Hematopoietic multipotent progenitor cell treated with erythropoietin and hydrocortisone succinate and interleukin-3 and kit ligand, for 4 days (in vitro differentiated cells): Measurements from ENCODE around the gene STARD6.
"Not testable (repeated sequence)": the region's sequence is repeated elsewhere in the genome, so short reads cannot be mapped to it uniquely, and the experiment has no call there.

Experiments
- DNase-seq: peaks from one replicate; pipeline ENCODE4 v3.0.0-alpha.2; 2015

STARD6 gene

GRCh38 chr18:54357660-54358494, at the start of gene STARD6, which contains the start of gene C18orf54:
STARD6 (minus strand) TSS chr18:54357858; CDS start chr18:54354573, 3,285 bp downstream.
C18orf54 (plus strand) TSS chr18:54357906; CDS start chr18:54360573, 2,667 bp downstream.
- peak; percentile 96 for DNase-seq

DNA sequence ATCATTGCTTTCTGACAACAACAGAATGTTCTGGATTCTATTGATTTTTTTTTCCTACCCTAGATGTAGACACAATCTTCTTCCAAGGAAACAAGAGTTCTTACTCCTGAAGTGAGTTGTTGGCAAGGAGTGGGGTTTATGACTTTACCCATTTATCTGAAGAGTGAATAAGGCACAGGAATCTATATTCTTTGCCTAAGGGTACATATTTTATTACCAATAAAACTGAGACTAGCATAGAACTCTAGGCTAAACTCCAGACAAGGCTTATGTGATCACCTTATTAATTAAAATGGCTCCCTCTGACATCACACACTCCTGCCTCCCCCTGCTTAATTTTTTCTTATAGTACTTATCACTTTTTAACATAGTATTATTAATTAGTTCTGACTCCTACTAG, 47.6 kb upstream of the STARD6 start:
- DNase-seq, result no peak

GRCh38 chr18:54396760-54397159, 39.1 kb upstream of the STARD6 start:
- no peak for DNase-seq

DNA sequence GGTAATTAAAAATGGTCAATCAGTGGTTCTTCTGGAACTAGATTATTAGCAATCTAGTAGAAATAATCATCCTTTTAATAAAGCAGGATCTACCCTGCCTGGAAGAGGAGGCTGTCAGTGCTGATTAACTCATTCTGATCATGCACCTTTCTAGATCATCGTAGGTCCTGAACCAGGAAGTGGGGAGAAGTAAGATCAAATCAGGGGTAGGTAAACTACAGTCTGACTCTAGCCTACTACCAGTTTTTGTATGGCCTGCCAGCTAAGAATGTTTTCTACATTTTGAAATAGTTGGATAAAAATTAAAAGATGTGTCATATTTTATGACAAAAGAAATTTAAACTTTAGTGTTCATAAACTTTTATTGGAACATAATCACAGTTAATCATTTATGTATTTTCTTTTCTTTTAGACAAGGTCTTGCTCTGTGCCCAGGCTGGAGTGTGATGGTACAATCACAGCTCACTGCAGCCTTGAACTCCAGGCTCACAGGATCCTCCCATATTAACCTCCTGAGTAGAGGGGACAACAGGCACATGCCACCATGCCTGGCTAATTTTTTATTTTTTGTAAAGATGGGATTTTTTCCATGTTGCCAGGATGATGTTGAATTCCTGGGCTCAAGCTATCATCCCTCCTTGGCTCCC, 36.1 kb upstream of the STARD6 start:
- no peak for DNase-seq

- DNase-seq, result peak; percentile 89
These were observed 34.9 kb upstream of the STARD6 start for GRCh38 chr18:54392543-54393023.

DNA sequence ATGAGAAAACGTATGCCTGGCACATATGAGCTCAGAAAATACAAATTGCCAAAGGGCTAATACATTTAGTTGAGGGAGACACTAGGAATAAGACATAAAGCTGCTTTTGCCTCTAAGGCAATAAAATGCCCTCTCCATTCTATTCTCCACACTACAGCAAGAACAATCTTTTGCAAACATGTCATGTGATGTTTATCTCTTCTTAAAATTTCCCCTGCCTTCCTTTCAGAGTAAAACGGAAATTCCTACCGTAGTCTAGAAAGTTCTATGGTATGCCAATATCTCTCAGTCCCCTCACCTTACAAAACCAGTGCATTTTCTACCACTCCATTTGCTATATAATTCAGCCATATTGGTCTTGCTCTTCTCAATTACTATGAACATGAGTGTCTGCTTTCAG, 33.2 kb upstream of the STARD6 start:
- no peak for DNase-seq

- DNase-seq, result no peak
These were observed 31.5 kb upstream of the STARD6 start for GRCh38 chr18:54389143-54389505.

DNA sequence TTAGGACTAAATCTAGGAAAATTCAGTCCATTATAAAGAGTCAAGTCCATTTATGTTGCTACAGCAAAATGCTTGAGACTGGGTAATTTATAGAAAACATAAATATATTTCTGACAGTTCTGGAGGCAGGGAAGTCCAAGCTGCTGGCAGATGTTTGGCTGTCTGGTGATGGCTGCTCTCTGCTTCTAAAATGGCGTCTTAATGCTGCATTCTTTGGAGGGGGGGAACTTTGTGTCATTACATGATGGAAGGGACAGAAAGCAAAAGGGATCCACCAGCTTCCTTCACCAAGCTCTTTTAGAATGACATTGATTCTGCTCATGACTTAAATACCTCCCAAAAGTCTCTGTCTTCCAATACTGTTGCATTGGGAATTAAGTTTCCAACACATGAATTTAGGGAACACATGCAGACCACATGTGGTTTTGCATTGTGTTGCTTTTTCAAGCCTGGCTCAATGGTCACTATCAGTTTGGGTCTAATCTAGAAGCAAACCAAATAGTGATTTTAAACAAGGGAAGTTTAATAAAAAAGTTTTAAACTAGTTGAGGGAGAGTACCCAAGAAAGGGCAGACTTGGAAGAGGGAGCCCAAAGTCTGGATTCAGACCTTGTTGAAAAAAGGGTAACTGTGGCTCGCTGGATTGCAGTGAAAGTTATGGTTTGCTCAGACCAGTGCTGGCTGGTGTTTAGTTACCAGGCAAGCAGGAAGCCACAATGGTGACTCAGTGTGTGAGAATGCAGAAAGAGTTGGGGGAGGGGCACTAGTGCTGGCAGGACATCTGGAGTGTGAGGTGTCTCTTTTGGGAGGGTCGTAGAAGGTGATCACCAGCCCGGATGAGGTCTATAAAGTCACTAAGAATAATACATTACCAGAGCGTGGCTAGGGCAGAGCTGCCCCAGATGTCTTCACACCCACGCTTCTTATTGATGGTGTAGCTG, 30.8 kb upstream of the STARD6 start:
- DNase-seq, result peak; percentile 88

DNA sequence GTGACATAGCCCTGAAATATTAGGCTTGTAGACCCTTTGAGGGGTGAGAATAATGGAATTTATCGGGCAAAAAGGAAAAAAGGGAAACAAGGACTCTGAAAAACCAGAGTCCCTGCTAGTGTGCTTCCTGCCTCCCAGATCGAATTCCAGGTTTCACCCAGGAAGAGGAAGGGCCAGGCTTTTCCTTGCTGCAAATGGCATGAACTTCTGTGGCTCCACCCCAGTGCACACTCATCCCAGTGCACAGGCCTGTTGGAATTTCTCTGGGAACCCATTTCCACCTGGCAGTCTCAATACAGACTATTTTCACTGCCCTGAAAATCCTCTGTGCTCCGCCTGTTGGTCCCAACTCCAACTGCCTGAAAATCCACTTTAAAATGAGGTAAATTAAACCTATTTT, 30.0 kb upstream of the STARD6 start:
- no peak for DNase-seq

DNA sequence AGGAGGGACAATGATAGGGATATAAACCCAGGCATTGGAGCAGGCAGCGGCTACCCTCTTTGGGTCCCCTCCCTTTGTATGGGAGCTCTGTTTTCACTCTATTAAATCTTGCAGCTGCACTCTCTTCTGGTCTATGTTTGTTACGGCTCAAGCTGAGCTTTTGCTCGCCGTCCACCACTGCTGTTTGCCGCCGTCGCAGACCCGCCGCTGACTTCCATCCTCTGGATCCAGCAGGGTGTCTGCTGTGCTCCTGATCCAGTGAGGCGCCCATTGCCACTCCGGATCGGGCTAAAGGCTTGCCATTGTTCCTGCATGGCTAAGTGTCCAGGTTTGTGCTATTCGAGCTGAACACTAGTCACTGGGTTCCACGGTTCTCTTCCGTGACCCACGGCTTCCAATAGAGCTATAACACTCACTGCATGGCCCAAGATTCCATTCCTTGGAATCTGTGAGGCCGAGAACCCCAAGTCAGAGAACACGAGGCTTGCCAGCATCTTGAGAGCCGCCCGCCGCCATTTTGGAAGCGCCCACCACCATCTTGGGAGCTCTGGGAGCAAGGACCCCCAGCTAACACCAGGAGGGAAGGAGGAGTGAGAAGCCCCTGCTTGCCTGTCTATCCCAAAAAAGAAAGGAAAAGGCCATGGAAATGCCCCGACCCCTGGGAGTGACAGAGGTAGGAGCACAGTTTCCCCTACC, 29.3 kb upstream of the STARD6 start:
- not testable (repeated sequence) for DNase-seq

GRCh38 chr18:54386043-54386442, 28.4 kb upstream of the STARD6 start:
- no peak for DNase-seq

GRCh38 chr18:54382733-54383252, 25.1 kb upstream of the STARD6 start:
- DNase-seq, result no peak

DNA sequence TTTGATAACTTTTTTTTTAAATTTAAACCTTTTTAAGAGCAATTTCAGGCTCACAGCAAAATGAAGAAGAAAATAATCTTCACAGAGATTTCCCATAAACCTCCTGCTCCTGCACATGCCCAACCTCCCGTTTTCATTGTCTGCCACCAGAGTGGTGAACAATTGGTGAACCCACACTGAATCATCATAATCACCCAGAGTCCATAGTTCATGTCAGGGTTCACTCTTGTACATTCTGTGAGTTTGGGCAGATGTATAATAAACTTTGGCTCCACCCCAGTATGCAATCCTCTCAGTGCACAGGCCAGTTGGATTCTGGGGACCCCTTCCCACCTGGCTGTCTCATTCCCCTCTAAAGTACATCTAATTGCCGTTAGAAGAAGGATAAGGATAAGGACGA, 24.4 kb upstream of the STARD6 start:
- no peak for DNase-seq

GRCh38 chr18:54381640-54382039, 24.0 kb upstream of the STARD6 start:
- DNase-seq, result no peak

GRCh38 chr18:54378057-54378456, 20.4 kb upstream of the STARD6 start:
- DNase-seq, result no peak

DNA sequence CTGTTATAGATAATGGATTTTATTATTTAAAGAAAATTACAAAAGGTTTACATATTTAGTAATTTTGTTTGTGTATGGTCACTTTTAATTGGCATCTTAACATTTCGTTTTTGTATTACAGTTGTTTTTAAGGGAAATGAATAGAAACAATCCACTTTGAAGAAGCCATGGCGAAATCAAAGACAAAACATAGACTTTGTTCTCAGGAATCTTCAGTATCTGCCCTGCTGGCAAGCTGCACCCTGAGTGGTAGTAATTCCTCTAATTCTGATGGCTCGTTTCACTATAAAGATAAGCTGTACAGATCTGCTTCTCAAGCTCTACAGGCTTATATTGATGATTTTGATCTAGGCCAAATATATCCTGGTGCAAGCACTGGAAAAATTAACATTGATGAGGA, 2.7 kb upstream of the STARD6 start:
- no peak for DNase-seq

- DNase-seq, result no peak
These were observed 1.6 kb upstream of the STARD6 start for GRCh38 chr18:54359233-54359632.

GRCh38 chr18:54358495-54359040, 910 bp upstream of the STARD6 start:
- DNase-seq, result peak; percentile 22

DNA sequence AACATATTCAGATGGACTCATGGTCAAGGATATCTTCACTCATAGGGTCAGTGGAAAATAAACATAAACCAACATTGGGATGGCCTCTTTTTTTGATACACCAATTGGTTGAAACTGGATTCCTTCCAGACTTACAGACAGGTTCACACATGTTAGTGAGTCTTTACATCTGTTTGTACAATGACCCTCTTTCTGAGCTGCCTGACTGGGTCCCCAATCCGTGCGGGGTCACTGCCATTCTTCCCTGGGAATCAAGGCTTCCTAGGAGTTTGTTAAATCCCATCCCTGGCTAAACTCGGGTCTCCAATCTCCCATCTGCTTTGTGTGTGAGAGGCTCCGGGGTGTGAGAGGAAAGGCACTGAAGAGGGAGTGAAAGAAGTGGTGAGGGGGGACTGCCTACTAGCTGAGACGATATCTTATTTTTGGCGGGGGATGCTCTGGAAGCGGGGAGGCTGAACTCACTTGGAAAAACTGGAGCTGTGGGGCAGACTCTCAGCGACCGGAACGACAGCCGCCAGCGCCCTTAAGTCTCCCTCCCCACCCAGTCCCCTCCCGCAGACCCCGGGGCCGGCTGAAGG, 487 bp downstream of the STARD6 start:
- no peak for DNase-seq

- DNase-seq, result no peak
These were observed 6.5 kb downstream of the STARD6 start for GRCh38 chr18:54351186-54351585.

DNA sequence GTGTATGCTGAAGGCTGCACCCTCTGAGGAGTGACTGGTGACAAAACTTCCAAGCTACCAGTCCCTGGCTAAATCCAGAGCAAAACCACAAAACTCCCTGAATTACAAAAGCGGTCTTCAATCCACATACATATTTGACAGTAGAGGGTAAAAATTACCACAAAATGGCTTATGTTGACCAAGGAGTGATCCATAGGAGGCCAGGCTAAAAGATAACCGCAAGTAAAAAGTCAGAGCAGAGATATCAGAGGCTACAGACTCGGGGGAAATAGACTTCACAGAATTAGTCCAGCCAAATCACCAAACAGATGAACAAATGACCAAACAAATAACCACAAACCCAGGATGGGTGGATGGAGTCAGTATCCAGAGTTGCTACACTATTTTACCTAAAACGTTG, 19.4 kb downstream of the STARD6 start:
- no peak for DNase-seq
